GM19043 (cell line): ENCODE results near the gene ZNF229.
"Not testable (repeated sequence)": the region's sequence is repeated elsewhere in the genome, so short reads cannot be mapped to it uniquely, and the experiment has no call there.

Experiments used
- ATAC-seq: cut with Tn5 transposase; IDR thresholded peaks from one replicate; pipeline ENCODE4 v1.9.1; 2021; ENCODE audit warnings: low read depth; ENCODE audit not compliant: unreplicated experiment

ZNF229 gene

DNA sequence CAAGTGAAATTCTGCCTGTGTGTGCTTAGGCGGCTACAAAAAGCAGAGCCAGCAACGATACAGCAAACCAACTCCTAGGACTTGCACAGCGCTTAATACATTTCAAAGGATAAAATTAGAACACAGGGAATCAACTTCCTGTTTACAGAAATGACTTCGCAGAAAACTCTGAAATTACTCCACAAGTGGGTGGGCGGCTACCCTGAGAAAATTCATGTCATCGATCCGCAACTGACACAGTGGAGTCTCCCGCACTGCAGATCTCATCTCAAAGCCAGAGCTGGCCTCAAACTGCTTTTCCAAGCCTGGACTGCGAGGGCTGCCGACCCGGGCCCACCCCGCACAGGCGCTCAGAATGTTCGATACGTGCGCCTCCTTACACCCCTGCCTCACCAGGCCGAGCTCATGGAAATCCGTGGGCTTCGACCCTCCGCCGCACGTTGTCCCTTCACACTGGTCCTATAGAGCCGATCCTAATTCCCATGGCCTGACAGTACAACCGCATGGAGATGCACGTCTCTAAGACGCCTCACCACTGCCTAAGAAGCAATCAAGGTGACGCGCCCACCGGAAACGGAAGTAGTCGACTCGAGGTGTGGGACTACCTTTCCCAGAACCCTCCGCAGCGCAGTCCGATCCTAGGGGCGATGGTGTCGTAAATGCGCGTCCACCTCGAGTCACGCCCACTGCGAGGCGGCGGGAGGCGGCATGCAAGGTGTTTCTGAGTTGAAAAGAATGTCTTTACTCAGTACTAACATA, at the start of gene ZNF229:
ZNF229 (minus strand) TSS at position 557 of the 759 bp plus-strand sequence. CDS start 5,625 bp downstream, outside the sequence.
- no peak for ATAC-seq

DNA sequence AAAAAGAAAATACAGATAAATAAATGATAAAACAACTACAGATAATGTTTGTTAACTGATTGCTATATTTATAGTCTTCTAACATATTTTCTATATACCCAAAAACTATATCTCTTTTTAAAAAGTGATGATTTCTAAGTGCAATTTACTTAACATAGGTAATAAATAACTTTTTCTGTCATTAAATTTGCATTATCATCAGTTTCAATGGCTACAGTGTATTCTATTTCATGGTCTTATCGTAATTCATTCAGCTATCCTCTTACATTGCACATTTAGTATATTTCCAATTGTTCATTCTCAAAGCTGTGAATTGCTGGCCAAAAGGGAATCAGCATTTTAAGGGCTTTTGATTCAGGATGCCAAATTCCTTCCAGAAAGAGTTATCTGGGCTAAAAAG, 48.4 kb upstream of the ZNF229 start:
- ATAC-seq = no peak

DNA sequence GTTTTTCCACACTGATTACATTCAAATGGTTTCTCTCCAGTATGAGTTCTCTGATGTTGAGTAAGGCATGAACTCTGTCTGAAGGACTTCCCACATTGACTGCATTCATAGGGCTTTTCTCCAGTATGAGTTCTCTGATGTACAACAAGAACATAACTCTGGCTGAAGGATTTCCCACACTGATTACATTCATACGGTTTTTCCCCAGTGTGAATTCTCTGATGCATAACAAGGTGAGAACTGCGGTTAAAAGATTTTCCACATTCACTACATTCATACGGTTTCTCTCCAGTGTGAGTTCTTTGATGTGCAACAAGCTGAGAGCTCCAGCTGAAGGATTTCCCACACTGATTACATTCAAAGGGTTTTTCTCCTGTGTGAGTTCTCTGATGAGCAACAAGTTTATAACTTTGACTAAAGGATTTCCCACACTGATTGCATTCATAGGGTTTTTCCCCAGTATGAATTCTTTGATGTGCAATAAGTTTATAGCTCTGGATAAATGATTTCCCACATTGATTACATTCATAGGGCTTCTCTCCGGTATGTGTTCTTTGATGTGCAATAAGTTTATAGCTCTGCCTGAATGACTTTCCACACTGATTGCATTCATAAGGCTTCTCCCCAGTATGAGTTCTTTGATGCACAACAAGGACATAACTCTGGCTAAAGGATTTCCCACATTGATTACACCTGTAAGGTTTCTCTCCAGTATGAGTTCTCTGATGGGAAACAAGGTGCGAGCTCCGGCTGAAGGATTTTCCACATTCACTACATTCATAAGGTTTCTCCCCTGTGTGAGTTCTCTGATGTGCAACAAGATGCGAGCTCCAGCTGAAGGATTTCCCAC, 28.5 kb upstream of the ZNF229 start:
- no peak for ATAC-seq

DNA sequence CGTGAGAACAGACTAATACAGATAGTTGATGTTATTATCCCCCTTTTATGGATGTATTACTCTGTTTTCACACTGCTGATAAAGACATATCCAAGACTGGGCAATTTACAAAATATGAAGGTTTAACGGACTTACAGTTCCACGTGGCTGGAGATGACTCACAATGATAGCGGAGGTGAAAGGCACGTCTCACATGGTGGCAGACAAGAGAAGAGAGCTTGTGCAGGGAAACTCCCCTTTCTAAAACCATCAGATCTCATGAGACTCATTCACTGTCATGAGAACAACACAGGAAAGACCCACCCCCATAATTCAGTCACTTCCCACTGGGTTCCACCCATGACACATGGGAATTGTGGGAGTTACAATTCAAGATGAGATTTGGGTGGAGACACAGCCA, 20.5 kb upstream of the ZNF229 start:
- ATAC-seq = not testable (repeated sequence)

DNA sequence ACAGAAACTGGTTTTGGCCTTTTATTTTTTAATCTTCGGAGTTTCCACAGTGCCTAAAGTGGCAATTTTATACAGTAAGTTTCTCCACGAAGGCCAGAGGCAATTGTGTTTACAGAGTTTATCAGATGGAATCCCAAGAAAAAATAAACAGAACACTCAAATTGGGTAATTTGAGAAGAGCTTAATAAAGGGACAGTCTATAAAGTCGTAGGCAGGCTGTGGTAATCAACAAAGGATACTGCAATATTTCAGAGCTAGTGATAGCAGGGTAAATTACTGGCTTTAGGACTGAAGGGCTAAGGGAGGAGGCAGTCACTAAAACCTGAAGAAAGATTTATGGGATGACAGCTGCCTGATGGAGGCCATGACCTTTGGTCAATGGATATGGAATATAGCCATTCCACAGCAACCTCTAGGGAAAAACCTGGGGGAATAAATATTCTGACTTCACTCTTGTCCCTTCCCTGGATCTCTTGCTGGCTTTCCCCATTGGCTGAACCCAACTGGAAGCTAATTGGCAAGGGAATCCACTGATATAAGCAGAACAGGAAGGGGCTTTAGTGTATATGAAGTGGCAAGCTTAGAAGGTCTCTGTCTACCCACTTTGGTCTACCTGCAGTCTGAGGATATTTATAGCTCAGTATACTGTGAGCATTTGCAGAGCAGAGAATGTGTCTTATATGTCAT, 14.5 kb upstream of the ZNF229 start:
- ATAC-seq = not testable (repeated sequence)

DNA sequence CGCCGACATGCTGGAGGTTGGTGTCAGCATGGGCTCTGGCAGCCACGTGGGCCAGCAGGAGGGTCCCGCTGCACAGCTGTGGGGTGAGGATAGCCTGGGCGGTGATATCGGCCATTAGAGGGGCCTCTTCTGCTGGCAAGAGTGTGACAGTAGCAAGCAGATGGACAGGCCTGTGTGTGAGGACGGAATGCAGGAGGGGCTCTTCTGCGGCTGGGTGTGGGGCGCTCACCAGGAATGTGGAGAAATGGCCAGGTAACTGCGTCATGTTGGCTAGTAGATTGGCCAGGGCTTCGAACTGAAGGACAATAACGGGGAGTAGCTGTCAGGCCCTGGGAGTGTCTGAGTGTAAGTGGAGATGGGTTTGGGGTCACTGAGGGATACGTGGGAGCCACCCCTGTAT, 7.7 kb upstream of the ZNF229 start:
- not testable (repeated sequence) for ATAC-seq

DNA sequence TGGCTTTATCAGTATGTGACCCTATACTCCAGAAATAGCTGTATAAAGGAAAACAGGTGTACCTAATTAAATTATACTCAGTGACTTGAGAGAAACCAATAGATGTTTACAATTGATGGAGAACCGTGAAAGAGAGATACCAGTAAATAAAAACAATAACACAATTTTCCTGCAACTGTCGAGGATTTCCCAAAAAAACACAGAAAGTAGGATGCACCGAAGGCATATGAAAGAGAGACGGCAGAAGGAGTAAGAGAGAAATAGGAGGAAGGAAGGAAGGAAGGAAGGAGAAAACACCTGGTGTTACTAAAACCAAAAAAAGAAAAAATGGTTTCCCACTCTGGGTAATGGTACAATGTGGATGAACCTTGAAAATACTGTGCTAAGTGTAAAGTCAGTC, 6.8 kb upstream of the ZNF229 start:
- no peak for ATAC-seq

DNA sequence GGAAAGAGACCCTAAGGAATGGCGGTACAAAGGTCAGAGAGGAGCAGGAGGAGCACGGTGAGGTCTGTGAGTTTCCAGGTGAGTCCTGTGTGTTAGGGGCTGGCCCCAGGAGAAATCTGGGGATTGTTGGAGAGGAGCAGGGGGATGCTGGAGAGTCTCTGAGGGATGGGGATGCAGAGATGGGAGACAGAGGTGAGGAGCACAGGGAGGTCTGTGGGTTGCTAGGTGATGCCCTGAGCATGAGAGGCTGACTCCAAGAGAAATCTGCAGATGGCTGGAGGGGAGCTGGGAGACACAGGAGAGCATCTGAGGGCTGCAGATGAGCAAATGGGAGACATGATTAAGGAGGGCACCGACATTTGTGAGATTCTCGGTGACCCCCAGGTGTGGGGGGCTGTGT, 4.1 kb upstream of the ZNF229 start:
- ATAC-seq = no peak

DNA sequence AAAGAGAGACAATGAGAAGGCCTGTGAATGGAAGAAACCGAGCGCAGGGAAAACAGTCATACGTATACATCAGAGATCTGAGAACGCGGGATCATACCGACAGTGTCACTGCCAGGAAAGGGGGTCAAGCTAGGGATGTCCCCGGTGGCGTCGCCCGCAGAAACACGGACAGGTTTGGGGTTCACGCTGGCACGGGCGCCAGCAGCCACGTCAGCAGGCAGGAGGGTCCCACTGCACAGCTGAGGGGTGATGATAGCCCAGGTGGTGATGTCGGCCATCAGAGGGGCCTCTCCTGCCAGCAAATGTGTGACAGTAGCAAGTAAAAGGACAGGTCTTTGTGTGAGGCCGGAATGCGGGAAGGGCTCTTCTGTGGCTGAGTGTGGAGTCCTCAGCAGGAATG, 3.4 kb upstream of the ZNF229 start:
- ATAC-seq = no peak

DNA sequence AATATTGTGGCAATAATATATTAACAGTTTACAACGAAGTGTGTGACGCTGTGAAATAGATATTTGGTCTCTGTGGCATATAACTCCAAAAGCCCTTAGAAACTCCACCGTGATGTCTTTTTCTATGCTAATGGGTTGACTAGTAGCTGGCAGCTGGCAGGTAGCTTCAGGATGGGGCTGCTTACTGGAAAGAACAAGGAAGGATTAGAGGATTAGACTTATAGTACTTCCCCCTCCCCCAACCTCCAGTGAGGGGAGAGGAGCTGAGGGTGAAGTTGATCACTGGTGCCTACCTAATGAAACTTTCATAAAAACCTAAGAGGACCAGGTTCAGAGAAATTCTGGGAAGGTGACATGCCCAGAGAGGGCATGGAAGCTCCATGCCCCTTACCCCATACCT, 9.8 kb downstream of the ZNF229 start:
- ATAC-seq = no peak

DNA sequence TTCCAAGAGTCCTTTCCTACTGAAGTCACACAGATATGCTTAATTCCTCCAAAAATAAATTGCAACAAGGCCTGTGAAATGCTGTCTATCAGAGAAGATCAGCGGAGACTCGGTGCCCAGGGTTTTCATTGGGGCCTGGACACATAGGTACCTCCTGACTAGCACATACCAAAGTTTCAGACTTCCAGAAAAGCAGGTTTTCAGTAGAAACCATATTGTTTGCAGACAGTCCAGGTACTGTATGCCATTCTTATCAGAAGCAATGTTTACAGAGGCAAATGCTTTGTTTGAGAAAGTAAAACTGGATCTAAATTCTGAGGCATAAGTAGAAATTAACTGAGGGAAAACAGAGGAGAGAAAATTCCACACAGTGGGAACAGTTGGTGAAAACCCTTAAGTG, 12.8 kb downstream of the ZNF229 start:
- ATAC-seq = no peak

DNA sequence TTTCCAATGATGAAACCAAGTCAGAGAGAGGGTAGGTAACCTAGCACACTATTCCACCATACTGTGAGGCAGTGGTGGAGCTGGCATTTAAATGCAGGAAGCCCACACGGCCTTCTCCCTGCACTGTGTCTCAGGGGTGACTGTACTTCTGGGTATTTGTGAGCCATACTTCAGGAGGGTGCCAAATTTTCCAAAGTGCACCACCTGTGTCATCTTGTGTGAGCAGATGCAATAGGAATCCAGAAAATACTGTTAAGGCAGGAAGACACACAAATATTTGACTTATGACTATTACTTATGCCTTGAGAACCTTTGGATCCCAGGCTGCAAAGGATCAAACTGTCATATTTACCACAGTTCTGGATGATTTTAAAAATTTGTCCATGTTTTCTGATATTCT, 17.3 kb downstream of the ZNF229 start:
- no peak for ATAC-seq

DNA sequence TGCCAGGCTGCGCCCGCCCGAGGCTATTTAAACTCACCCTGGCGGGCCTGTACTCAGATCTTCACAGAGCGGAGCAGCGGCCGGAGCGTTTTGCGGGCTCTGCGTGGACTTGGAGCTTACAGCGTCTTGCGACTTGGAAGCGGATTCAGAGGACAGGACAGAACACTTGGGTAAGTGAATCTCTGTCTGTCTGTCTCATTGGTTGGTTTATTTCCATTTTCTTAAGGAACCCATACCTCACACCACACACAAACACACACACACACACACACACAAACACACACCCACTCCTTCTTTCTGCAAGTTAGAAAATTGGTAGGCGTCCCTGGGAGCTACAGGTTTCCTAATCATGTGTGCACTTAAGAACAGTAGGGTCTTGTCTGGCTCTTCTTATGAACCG, 32.7 kb downstream of the ZNF229 start:
- ATAC-seq = not testable (repeated sequence)

DNA sequence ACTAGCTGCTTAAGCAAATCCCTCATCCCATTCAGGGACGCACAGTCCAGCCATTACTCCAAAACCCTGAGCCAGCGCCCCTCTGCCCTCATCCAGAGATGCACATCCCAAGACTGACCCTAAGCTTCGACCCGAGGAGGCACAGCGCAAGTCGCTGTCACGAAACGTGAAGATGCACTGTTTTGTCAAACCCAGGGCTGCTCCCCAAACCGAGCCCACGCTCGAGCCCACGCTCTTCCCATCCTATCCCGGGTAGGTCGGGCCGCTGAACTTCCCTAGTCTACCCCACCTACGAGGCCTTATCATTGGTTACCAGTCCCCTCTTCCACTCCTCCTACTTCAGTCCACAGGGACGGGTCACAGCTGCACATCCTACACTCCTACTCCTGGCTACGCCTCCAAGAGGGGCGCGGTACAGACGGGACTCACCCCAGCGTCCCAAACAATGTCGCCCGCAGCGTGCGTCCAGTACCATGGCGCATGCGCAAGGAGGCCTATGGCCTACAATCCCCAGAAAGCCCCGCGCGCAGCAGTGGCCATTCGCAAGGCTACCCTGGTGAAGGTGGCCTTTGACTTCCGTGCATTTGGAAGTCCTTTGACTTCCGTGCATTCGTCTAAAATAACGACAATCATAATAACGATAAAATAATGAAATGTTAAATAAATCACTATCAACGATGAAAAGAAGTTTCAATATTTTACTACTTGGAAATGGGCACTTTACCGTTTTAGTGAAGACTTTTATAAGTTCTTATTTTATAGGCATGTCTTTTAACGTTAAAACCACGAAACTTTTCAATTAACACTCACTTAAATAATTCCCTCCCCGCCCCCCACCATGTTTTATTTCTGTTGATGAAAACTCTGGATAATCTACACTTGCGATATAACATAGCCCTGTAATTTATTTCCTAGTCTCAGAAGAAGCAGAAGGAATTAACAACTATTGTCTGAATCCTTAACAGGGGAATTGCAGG, 46.8 kb downstream of the ZNF229 start, which contains the start of gene ZNF285:
ZNF285 (minus strand) TSS at position 470 of the 977 bp plus-strand sequence. CDS start 4,395 bp downstream, outside the sequence.
- no peak for ATAC-seq

DNA sequence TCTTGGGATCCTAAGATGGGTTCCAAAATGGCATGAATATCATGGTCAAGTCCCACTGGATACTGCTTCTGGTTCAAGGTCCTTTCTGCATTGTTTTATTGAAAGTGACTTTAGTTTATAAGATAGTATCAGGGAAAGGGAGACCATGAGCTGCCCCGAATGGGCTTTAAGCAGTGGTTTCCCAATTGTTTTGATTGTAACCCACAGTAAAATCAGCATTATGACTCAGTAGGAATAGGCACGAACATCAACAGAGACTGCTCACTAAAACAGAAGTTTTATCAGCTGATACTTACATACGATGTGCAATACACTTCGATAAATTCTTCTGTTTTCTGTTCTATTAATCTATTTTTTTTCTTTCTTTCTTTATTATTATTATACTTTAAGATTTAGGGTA, 59.0 kb downstream of the ZNF229 start:
- ATAC-seq = not testable (repeated sequence)
